Tibial artery (tissue), 4 donors: ENCODE data around the gene FOSL1.
A peak's percentile ranks its signal among the peaks of the same experiment; 100 is the strongest.

Source experiments
- DNase-seq, 2 donors: peaks; one replicate each; pipeline ENCODE4 v3.0.0-alpha.2; 2019
- H3K27ac ChIP-seq, 2 donors: fragments of 200-600 bp; sonication (generic) in 1 of 2; 1 replicate in 1 of 2; 2 replicates in 1 of 2; pipeline ENCODE4 v1.5.1; 2018 to 2019; ENCODE audit warnings: mild to moderate bottlenecking in 1 of 2
- H3K27me3 ChIP-seq, 2 donors: fragments of 200-600 bp; sonication (generic) in 1 of 2; one replicate each; pipeline versions ENCODE4 v1.5.1 to v1.6.0; 2016 to 2019
- H3K36me3 ChIP-seq, 3 donors: fragments of 200-600 bp; sonication (generic) in 2 of 3; one replicate each; pipeline ENCODE4 v1.5.1; 2016 to 2019; ENCODE audit warnings: mild to moderate bottlenecking in 2 of 3
- H3K4me1 ChIP-seq, 4 donors: fragments of 200-600 bp; sonication (generic) in 2 of 4; 1 replicate in 3 of 4; 2 replicates in 1 of 4; pipeline ENCODE4 v1.5.1; 2016 to 2019
- H3K4me3 ChIP-seq, 2 donors: fragments of 200-600 bp; sonication (generic) in 1 of 2; 1 replicate in 1 of 2; 2 replicates in 1 of 2; pipeline ENCODE4 v1.5.1; 2018 to 2019; ENCODE audit warnings: mild to moderate bottlenecking in 2 of 2
- H3K9me3 ChIP-seq, 3 donors: fragments of 200-600 bp; sonication (generic) in 1 of 3; one replicate each; pipeline ENCODE4 v1.5.1; 2016 to 2019
- CTCF ChIP-seq, 2 experiments: fragments of 200-600 bp in 1 of 2; fragments of 450-650 bp in 1 of 2; IDR thresholded peaks; one replicate each; pipeline ENCODE4 v1.5.1; 2017 to 2019; ENCODE audit warnings: antibody characterized with exemption in 2 of 2, mild to moderate bottlenecking in 1 of 2, moderate library complexity in 1 of 2
- intact Hi-C: fragments of 100-400 bp; cut with DNase I; formaldehyde crosslinking; loops from one replicate; pipeline ENCODE4 v1.15.0; 2023; ENCODE audit warnings: low total_unique reads

FOSL1 gene

GRCh38 chr11:65852508-65853245, 47.5 kb downstream of the FOSL1 start:
- DNase-seq: peak in 1 of 2 donors; percentile 64
- TF ChIP-seq CTCF (IDR thresholded peaks at IDR 0.05): no peak
- intact Hi-C loops: no loop called here
- peaks cover 0 to 29% (median 21%) of the 10 kb centered on the region in 4 donors for H3K4me1 ChIP-seq
- H3K36me3 ChIP-seq: peaks cover 48 to 62% (median 59%) of the 10 kb centered on the region in 3 donors
- peaks cover 0 to 4% (median 0%) of the 10 kb centered on the region in 3 donors for H3K9me3 ChIP-seq
- H3K4me3 ChIP-seq: no peak overlapping the region
- no peaks in the 10 kb centered on the region for H3K27me3 ChIP-seq
- H3K27ac ChIP-seq: no peak overlapping the region

DNA sequence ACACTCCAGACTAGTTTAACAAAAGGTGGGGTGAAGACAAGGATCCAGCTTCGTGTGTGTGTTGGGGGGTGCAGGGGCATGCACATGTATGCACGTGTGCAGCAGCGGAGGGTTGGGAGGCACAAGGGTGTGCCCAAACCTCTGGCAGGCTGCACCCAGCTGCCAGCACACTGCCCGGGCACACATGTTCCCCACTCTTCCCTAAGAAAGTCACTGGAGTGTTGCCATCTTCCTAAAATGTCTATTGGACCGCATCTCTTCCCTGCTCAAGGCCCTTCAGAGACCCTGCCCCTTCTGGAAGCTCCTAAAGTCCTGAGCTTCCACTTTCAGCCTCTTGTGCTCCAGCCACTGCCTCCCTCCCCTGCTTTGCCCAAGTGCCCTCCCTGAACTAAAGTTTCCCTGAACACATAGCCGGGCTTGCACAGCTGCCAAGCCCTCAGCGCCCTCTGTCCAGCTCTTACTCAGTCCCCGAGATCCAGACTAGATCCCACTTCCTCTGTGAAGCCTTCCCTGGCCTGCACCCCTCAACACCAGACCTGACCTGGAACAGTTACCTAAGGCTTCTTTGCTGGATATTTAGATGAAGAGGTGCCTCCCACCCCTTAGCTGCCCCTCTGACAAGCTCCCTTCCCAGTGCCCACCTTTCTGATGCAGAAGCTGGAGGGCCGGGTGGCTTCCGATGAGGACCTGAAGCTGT, 48.2 kb downstream of the FOSL1 start:
- DNase-seq: peak in 1 of 2 donors; percentile 54
- Histone ChIP-seq H3K36me3 (peaks cover 48 to 62% (median 59%) of the 10 kb centered on the region in 3 donors), H3K9me3 (peaks cover 0 to 4% (median 0%) of the 10 kb centered on the region in 3 donors), H3K27ac (no peak overlapping the region), H3K4me1 (peaks cover 0 to 29% (median 21%) of the 10 kb centered on the region in 4 donors), H3K27me3 (no peaks in the 10 kb centered on the region), H3K4me3 (no peak overlapping the region)
- intact Hi-C loops: no loop called here
- TF ChIP-seq CTCF (IDR thresholded peaks at IDR 0.05): no peak

- peaks cover 0 to 22% (median 14%) of the 10 kb centered on the region in 4 donors for H3K4me1 ChIP-seq
- H3K9me3 ChIP-seq: peaks cover 0 to 4% (median 0%) of the 10 kb centered on the region in 3 donors
- H3K4me3 ChIP-seq: no peak overlapping the region
- no peak for TF ChIP-seq CTCF (IDR thresholded peaks at IDR 0.05)
- no peak overlapping the region for H3K27ac ChIP-seq
- peaks cover 48 to 60% (median 59%) of the 10 kb centered on the region in 3 donors for H3K36me3 ChIP-seq
- H3K27me3 ChIP-seq: no peaks in the 10 kb centered on the region
- DNase-seq: peak in 1 of 2 donors; percentile 31
- intact Hi-C loops: no loop called here
Measured at GRCh38 chr11:65851083-65851579, 49.1 kb downstream of the FOSL1 start.

DNA sequence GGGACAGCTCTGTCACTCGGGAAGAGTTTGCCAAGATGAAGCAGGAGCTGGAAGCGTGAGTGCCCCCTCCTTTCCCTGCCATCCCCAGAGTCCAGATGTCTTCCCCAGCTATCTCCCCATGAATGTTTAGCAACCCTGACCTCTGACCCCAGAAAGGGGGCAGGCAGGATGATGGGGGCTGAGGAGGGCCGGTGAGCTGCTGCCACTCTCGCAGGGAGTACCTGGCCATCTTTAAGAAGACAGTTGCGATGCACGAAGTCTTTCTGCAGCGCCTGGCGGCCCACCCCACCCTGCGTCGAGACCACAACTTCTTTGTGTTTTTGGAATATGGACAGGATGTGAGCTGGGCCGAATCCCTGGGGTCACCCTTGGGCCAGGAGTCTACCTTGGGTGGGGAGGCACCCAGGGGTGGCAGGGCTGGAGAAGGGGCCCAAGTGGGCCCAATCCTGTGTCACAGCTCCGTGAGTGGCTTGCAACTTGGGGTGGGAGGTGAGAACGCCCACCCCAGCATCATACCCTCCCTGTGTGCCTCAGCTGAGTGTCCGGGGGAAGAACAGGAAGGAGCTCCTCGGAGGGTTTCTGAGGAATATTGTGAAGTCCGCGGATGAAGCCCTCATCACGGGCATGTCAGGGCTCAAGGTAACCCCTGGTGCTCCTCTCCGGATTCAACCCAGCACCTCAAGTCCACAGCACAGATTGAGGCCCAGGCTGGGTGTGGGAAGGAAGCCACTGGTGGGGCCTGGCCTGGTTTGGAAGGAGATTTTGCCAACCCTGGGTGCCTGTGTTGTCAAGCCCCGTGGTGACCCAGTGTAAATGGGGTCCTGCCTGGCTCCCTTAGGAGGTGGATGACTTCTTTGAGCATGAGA, 49.7 kb downstream of the FOSL1 start:
- no peak for TF ChIP-seq CTCF (IDR thresholded peaks at IDR 0.05)
- no peak overlapping the region for H3K4me3 ChIP-seq
- H3K36me3 ChIP-seq: peaks cover 43 to 53% (median 52%) of the 10 kb centered on the region in 3 donors
- intact Hi-C loops: no loop called here
- H3K27me3 ChIP-seq: no peaks in the 10 kb centered on the region
- no peak overlapping the region for H3K27ac ChIP-seq
- H3K4me1 ChIP-seq: peaks cover 0 to 15% (median 7%) of the 10 kb centered on the region in 4 donors
- peaks cover 0 to 4% (median 0%) of the 10 kb centered on the region in 3 donors for H3K9me3 ChIP-seq
- no peak for DNase-seq

- Histone ChIP-seq H3K27ac (no peak overlapping the region), H3K4me3 (no peak overlapping the region), H3K27me3 (no peaks in the 10 kb centered on the region), H3K4me1 (peaks cover 0 to 11% (median 3%) of the 10 kb centered on the region in 4 donors), H3K36me3 (peaks cover 36 to 46% (median 46%) of the 10 kb centered on the region in 3 donors), H3K9me3 (peaks cover 0 to 4% (median 0%) of the 10 kb centered on the region in 3 donors)
- no peak for TF ChIP-seq CTCF (IDR thresholded peaks at IDR 0.05)
- intact Hi-C loops: no loop called here
- no peak for DNase-seq
Measured at GRCh38 chr11:65849771-65850216, 50.4 kb downstream of the FOSL1 start.
